PC-3 (cell line): ENCODE measurements around the gene PDCD2.

Source experiments
- CTCF ChIP-seq: fragments of 300-600 bp; sonication (generic); conservative IDR thresholded peaks from 2 replicates; pipeline ENCODE4 v1.5.1; 2017; ENCODE audit warnings: antibody characterized with exemption, low read depth, mild to moderate bottlenecking, low read length
- EZH2phosphoT487 ChIP-seq: fragments of 300-600 bp; sonication (generic); IDR thresholded peaks from 2 replicates; pipeline ENCODE4 v1.6.1; 2018; ENCODE audit warnings: mild to moderate bottlenecking, antibody characterized with exemption, low read length, borderline replicate concordance

DNA sequence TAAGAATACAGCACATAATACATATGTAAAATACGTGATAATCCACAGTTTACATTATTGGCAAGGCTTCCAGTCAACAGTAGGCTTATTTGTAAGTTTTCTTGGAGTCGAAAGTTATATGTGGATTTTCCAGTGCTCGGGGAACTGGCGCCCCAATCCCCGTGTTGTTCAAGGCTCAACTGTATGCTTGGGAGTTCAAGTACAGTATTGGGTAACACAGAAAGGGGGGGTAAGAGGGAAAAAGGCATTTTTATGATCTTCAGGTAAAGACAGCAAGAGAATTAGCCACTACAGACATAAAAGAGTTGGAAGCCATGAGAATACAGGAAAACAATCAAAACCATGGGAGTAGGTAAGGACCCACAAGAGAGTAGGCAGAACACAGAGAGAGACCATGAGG lies 47.8 kb downstream of the PDCD2 start:
- TF ChIP-seq EZH2phosphoT487 (no peak), CTCF (no peak)
